ENCODE measurements around the gene ERBB2. TPM values are rescaled to one million over a fixed set of nuclear protein-coding genes. Genes with fewer than 3 reads are reported as not detected.
"Not testable (repeated sequence)": the region's sequence is repeated elsewhere in the genome, so short reads cannot be mapped to it uniquely, and the experiment has no call there.

ERBB2 gene
- total and polyA plus RNA-seq, 10 of the 15 experiments (the other 5 are each of a cell fraction or from before 2014, with no cell fraction given), result 0.39 to 7.0 (median 4.3) TPM

DNA sequence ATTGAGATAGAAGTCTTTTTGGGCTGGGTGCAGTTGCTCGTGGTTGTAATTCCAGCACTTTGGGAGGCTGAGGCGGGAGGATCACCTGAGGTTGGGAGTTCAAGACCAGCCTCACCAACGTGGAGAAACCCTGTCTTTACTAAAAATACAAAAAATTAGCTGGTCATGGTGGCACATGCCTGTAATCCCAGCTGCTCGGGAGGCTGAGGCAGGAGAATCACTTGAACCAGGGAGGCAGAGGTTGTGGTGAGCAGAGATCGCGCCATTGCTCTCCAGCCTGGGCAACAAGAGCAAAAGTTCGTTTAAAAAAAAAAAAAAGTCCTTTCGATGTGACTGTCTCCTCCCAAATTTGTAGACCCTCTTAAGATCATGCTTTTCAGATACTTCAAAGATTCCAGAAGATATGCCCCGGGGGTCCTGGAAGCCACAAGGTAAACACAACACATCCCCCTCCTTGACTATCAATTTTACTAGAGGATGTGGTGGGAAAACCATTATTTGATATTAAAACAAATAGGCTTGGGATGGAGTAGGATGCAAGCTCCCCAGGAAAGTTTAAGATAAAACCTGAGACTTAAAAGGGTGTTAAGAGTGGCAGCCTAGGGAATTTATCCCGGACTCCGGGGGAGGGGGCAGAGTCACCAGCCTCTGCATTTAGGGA is 577 bp upstream of the ERBB2 start:
- H3K4me1 ChIP-seq (ENCODE audit: control insufficient read depth, insufficient read depth, low read length), result peaks cover 11% of the 10 kb centered on the region
- H3K27me3 ChIP-seq (replicated peaks in 1 of 2; ENCODE audit: control insufficient read depth in 2 of 2, insufficient read depth in 2 of 2, low read length in 1 of 2); H3K9ac ChIP-seq (ENCODE audit: control insufficient read depth, insufficient read depth, low read length); intact Hi-C loops (cut with micrococcal nuclease; ENCODE audit: unreplicated experiment); ATAC-seq; FAIRE-seq; H3K36me3 ChIP-seq (ENCODE audit: control insufficient read depth in 2 of 2, insufficient read depth in 2 of 2, low read length in 1 of 2); in situ Hi-C loops (cut with MboI); H3K4me3 ChIP-seq; DNase-seq (ENCODE audit: low read depth, low spot score); SMC1A ChIA-PET (ENCODE audit: uncharacterized antibody, unreplicated experiment); RAD21 ChIA-PET (ENCODE audit: unreplicated experiment); CTCF ChIA-PET; BruUV-seq (replicated peaks); H3K79me2 ChIP-seq (ENCODE audit: control insufficient read depth, insufficient read depth, low read length); H2AFZ ChIP-seq (ENCODE audit: control insufficient read depth, low read depth, low read length); H3K9me3 ChIP-seq (replicated peaks; ENCODE audit: control insufficient read depth, insufficient read depth, low read length); H3K4me2 ChIP-seq (ENCODE audit: control insufficient read depth, insufficient read depth); H3K27ac ChIP-seq (ENCODE audit: control insufficient read depth, insufficient read depth); H4K20me1 ChIP-seq (ENCODE audit: control insufficient read depth, insufficient read depth): not testable (repeated sequence)
- WGBS (ENCODE audit: insufficient coverage, insufficient replicate concordance, low lambda C conversion rate, missing lambda C conversion rate), result 50% methylated on average over 11 of the region's 11 CpGs
- POLR2A ChIA-PET, result interaction anchor here (0.6 kb wide), 1 partner anchor 32 kb away, joined by 4 read pairs; no protein-coding TSS in a partner anchor

DNA sequence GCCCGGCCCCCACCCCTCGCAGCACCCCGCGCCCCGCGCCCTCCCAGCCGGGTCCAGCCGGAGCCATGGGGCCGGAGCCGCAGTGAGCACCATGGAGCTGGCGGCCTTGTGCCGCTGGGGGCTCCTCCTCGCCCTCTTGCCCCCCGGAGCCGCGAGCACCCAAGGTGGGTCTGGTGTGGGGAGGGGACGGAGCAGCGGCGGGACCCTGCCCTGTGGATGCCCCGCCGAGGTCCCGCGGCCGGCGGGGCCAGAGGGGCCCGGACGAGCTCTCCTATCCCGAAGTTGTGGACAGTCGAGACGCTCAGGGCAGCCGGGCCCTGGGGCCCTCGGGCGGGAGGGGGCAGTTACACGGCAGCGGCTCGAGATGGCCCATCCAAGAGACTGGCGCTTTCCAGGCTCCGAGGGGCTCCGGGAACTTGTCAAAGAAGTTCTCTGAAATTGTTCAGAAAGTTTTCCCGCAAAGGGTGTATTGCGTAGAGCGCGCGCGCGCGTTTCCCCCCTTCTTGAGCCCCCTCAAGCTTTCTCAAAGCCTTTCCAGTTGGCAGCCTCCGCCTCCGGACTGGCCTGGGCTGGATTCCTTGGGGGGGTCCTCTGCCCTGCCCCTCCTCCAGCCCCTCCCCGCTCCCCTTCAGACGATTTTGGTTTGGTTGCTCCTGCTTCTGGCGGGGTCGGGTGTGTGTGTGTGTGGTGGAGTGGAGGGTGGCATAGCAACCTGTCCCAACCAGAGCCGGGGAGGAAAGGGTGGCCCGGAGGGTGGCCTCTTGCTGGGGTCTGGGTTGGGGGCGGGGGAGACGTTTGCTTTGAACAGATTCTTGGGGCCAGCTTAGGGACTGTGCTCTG is 504 bp downstream of the ERBB2 start:
- no TSS peak for BruUV-seq (replicated peaks)

More for the DNA sequence above, 504 bp downstream of the ERBB2 start:
- Histone ChIP-seq H3K4me3 (no peak overlapping the region), H3K9me3 (replicated peaks; ENCODE audit: control insufficient read depth, insufficient read depth, low read length) (no peaks in the 10 kb centered on the region), H4K20me1 (ENCODE audit: control insufficient read depth, insufficient read depth) (no peaks in the 10 kb centered on the region), H3K36me3 (ENCODE audit: control insufficient read depth in 2 of 2, insufficient read depth in 2 of 2, low read length in 1 of 2) (no peaks in the 10 kb centered on the region), H3K27ac (ENCODE audit: control insufficient read depth, insufficient read depth) (no peak overlapping the region), H3K79me2 (ENCODE audit: control insufficient read depth, insufficient read depth, low read length) (no peaks in the 10 kb centered on the region), H2AFZ (ENCODE audit: control insufficient read depth, low read depth, low read length) (no peak overlapping the region), H3K27me3 (replicated peaks in 1 of 2; ENCODE audit: control insufficient read depth in 2 of 2, insufficient read depth in 2 of 2, low read length in 1 of 2) (peaks cover 0 to 7% of the 10 kb centered on the region in 2 experiments; a peak in 2 of 4 replicates), H3K9ac (ENCODE audit: control insufficient read depth, insufficient read depth, low read length) (no peak overlapping the region), H3K4me1 (ENCODE audit: control insufficient read depth, insufficient read depth, low read length) (peaks cover 11% of the 10 kb centered on the region), H3K4me2 (ENCODE audit: control insufficient read depth, insufficient read depth) (no peak overlapping the region)
- TF ChIP-seq ZNF217 (IDR thresholded peaks at IDR 0.05) (no peak), SUZ12 (IDR thresholded peaks at IDR 0.05; ENCODE audit: unreplicated experiment) (peak; percentile 59)
- POLR2A ChIA-PET, result no interaction called here
- FAIRE-seq, result no peak
- in situ Hi-C loops (cut with MboI), result no loop called here
- ATAC-seq, result no peak
- RAD21 ChIA-PET (ENCODE audit: unreplicated experiment), result no interaction called here
- 35% methylated on average over 49 of the region's 57 CpGs for WGBS (ENCODE audit: insufficient coverage, insufficient replicate concordance, low lambda C conversion rate, missing lambda C conversion rate)
- intact Hi-C loops (cut with micrococcal nuclease; ENCODE audit: unreplicated experiment), result no loop called here
- CTCF ChIA-PET, result interaction anchor here (1.9 to 3.3 kb wide), 2 partner anchors 29 to 46 kb away, joined by 4 to 11 read pairs; no protein-coding TSS in a partner anchor
- SMC1A ChIA-PET (ENCODE audit: uncharacterized antibody, unreplicated experiment), result no interaction called here
- no peak for DNase-seq (ENCODE audit: low read depth, low spot score)
